Thoracic aorta (tissue), 2 donors: ENCODE data around the gene CREB5. TPM values are rescaled to one million over a fixed set of nuclear protein-coding genes. Genes with fewer than 3 reads are reported as not detected.

Source experiments
- ATAC-seq: fragments of 150-250 bp; one replicate; pipeline ENCODE4 v1.8.0; 2017; ENCODE audit warnings: low read depth; ENCODE audit not compliant: insufficient number of reproducible peaks, low FRiP score
- DNase-seq: peaks from one replicate; pipeline ENCODE4 v3.0.0-alpha.2; 2020; ENCODE audit warnings: low spot score
- H3K27ac ChIP-seq, 2 donors: fragments of 200-600 bp; sonication (generic); 1 replicate in 1 of 2; 2 replicates in 1 of 2; pipeline ENCODE4 v1.5.1; 2016; ENCODE audit warnings: mild to moderate bottlenecking in 2 of 2, moderate library complexity in 2 of 2
- H3K27me3 ChIP-seq: fragments of 200-600 bp; sonication (generic); replicated peaks from 2 replicates; pipeline ENCODE4 v1.6.0; 2016; ENCODE audit warnings: mild to moderate bottlenecking; ENCODE audit not compliant: insufficient read depth
- H3K36me3 ChIP-seq: fragments of 200-600 bp; sonication (generic); one replicate; pipeline ENCODE4 v1.5.1; 2016
- H3K4me1 ChIP-seq, 2 donors: fragments of 200-600 bp; sonication (generic); 1 replicate in 1 of 2; 2 replicates in 1 of 2; pipeline versions ENCODE4 v1.5.1 to v1.6.0; 2016; ENCODE audit warnings: low read depth in 2 of 2, mild to moderate bottlenecking in 1 of 2; ENCODE audit not compliant: control insufficient read depth in 1 of 2
- H3K4me3 ChIP-seq: fragments of 200-600 bp; sonication (generic); 2 replicates; pipeline ENCODE4 v1.5.1; 2016; ENCODE audit warnings: mild to moderate bottlenecking
- H3K9me3 ChIP-seq: fragments of 200-600 bp; sonication (generic); 2 replicates; pipeline ENCODE4 v1.5.1; 2016
- CTCF ChIP-seq: fragments of 200-600 bp; sonication (generic); IDR thresholded peaks from one replicate; pipeline ENCODE4 v1.5.1; 2019; ENCODE audit warnings: antibody characterized with exemption
- total RNA-seq, 2 donors: library from RNA; depleted of rRNA; stranded (reverse); fragments of >200 nt; gene quantifications; one replicate each; pipeline versions ENCODE4 v1.1.0 to v1.2.3, GENCODE V29; 2016

The CREB5 gene
- total RNA-seq, 2 donors from 2014 or later = 44.4 to 49.1 TPM

GRCh38 chr7:28626624-28627262 lies 214.4 kb downstream of the CREB5 start:
- peaks cover 22 to 91% of the 10 kb centered on the region in 2 donors for H3K4me1 ChIP-seq
- peak; percentile 56 for TF ChIP-seq CTCF
- ATAC-seq (no peak), DNase-seq (no peak)
- no peak overlapping the region for H3K4me3 ChIP-seq
- H3K27me3 ChIP-seq = no peaks in the 10 kb centered on the region
- H3K36me3 ChIP-seq = no peaks in the 10 kb centered on the region
- peak overlapping the region in 1 of 2 donors; percentile 1 for H3K27ac ChIP-seq
- no peaks in the 10 kb centered on the region for H3K9me3 ChIP-seq

GRCh38 chr7:28627263-28627653 lies 214.9 kb downstream of the CREB5 start:
- no peak for TF ChIP-seq CTCF
- Histone ChIP-seq H3K9me3 (no peaks in the 10 kb centered on the region), H3K27ac (peak overlapping the region in 1 of 2 donors; percentile 1), H3K4me1 (peaks cover 25 to 91% of the 10 kb centered on the region in 2 donors), H3K27me3 (no peaks in the 10 kb centered on the region), H3K36me3 (no peaks in the 10 kb centered on the region), H3K4me3 (no peak overlapping the region)
- no peak for ATAC-seq
- no peak for DNase-seq

GRCh38 chr7:28627896-28628295 lies 215.6 kb downstream of the CREB5 start:
- H3K4me1 ChIP-seq = peaks cover 21 to 89% of the 10 kb centered on the region in 2 donors
- no peak for TF ChIP-seq CTCF
- DNase-seq (no peak), ATAC-seq (no peak)
- H3K36me3 ChIP-seq = no peaks in the 10 kb centered on the region
- no peaks in the 10 kb centered on the region for H3K27me3 ChIP-seq
- no peak overlapping the region for H3K27ac ChIP-seq
- H3K4me3 ChIP-seq = no peak overlapping the region
- no peaks in the 10 kb centered on the region for H3K9me3 ChIP-seq

GRCh38 chr7:28629216-28629842 lies 217.0 kb downstream of the CREB5 start:
- ATAC-seq (no peak), DNase-seq (no peak)
- no peak overlapping the region for H3K27ac ChIP-seq
- peaks cover 19 to 76% of the 10 kb centered on the region in 2 donors for H3K4me1 ChIP-seq
- no peaks in the 10 kb centered on the region for H3K27me3 ChIP-seq
- no peak for TF ChIP-seq CTCF
- H3K36me3 ChIP-seq = no peaks in the 10 kb centered on the region
- no peak overlapping the region for H3K4me3 ChIP-seq
- H3K9me3 ChIP-seq = no peaks in the 10 kb centered on the region

GRCh38 chr7:28630350-28630749 lies 218.0 kb downstream of the CREB5 start:
- DNase-seq = no peak
- ATAC-seq = no peak
- Histone ChIP-seq H3K36me3 (no peaks in the 10 kb centered on the region), H3K4me1 (peaks cover 19 to 71% of the 10 kb centered on the region in 2 donors), H3K4me3 (no peak overlapping the region), H3K27ac (no peak overlapping the region), H3K9me3 (no peaks in the 10 kb centered on the region), H3K27me3 (no peaks in the 10 kb centered on the region)
- no peak for TF ChIP-seq CTCF
